ENCODE data around the gene ADCY10.

Gene ADCY10

DNA sequence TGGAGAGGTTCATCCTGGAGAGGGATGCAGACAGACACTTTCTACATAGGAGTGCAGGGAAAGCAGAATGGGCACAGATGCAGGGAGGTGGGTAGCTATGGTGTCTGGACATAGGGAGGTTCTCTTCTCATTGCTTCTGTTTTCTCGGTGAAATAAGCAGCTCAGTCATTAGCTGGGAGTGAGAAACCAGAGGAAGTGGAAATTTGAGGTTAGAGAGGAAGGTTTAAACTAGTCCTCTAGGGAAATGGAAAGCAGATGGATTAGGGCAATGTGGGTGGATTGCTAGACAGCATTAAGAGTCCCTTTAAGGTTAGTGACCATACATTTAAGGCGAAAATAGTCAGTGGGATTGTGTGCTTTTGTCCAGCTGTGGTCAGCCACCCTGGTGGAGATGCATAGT lies 152.5 kb downstream of the ADCY10 start:
- no peak; the same call in 2 of the 3 replicates for ATAC-seq
- TF ChIP-seq BACH2 (CRISPR knock-in tag; IDR thresholded peaks at IDR 0.05; ENCODE audit: borderline replicate concordance) = no peak
- no peak for TF ChIP-seq TCF4 (CRISPR knock-in tag; IDR thresholded peaks at IDR 0.05; ENCODE audit: borderline replicate concordance)
- no peak for TF ChIP-seq CSDC2 (CRISPR knock-in tag; IDR thresholded peaks at IDR 0.05)
- TF ChIP-seq PPARA (CRISPR knock-in tag; IDR thresholded peaks at IDR 0.05; ENCODE audit: borderline replicate concordance) = no peak
- TF ChIP-seq RARB (CRISPR knock-in tag; IDR thresholded peaks at IDR 0.05) = no peak
- no peak for TF ChIP-seq ARNTL (CRISPR knock-in tag; IDR thresholded peaks at IDR 0.05; ENCODE audit: borderline replicate concordance, low read depth)
- no peak for TF ChIP-seq CSRNP3 (CRISPR knock-in tag; IDR thresholded peaks at IDR 0.05)
- no peak for TF ChIP-seq OSR1 (CRISPR knock-in tag; IDR thresholded peaks at IDR 0.05)
- TF ChIP-seq ZNF70 (CRISPR knock-in tag; IDR thresholded peaks at IDR 0.05) = no peak

Data from SK-N-SH treated with all-trans-retinoic acid at 6 μM for 48 hours (cell line).